ENCODE results near the gene IGFALS. TPM values are rescaled to one million over a fixed set of nuclear protein-coding genes. Genes with fewer than 3 reads are reported as not detected.

IGFALS gene
- total and polyA plus RNA-seq, 2 of the 4 experiments (the other 2 are of a cell fraction), result not detected

DNA sequence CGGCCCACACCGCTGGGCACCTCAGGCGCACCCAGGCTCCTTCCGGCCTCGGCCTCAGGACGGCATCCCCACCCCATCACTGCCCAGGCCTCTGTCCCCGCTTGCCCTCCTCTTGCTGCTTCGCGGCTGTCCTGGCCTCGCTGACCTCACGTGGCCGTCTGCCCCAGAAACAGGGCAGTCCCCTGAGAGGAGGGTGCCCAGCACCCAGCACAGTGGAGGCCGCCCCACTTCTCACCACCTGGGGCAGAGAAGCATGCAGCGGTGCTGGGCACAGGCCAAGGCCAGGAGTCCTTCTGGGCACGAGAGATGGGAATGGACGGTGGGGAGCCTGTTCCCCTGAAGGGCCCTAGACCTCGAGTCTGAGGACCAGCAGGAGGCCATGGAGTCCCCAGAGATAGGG lies 24.2 kb upstream of the IGFALS start:
- dilution Hi-C loops (cut with HindIII; ENCODE audit: low sequenced_read_pairs, unreplicated experiment), result no loop called here
- in situ Hi-C loops (cut with MboI; ENCODE audit: low sequenced_read_pairs), result no loop called here
- no peak for ATAC-seq (ENCODE audit: low read depth)

More for the DNA sequence above, 24.2 kb upstream of the IGFALS start:
- Histone ChIP-seq H4K20me1 (ENCODE audit: insufficient read depth, low read length) (0 out of 2 replicates have a peak, but pooled peaks cover 1% of the 10 kb centered on the region), H2BK15ac (ENCODE audit: low read depth, low read length) (no peak overlapping the region), H3K18ac (ENCODE audit: low read depth, low read length) (no peak overlapping the region), H2BK20ac (ENCODE audit: low read depth, low read length) (no peak overlapping the region), H3K4me3 (ENCODE audit: insufficient read depth, low read depth, low read length) (no peak overlapping the region), H3K4me1 (ENCODE audit: control insufficient read depth, insufficient read depth, low read length) (peaks cover 4% of the 10 kb centered on the region; the same call in 1 of the 2 replicates), H3K4me2 (ENCODE audit: low read depth, low read length) (no peak overlapping the region), H3K27me3 (ENCODE audit: control insufficient read depth, insufficient read depth, low read length) (no peaks in the 10 kb centered on the region), H4K5ac (ENCODE audit: low read depth, low read length) (no peak overlapping the region), H4K91ac (ENCODE audit: insufficient read depth, low read depth, low read length) (no peak overlapping the region), H3K4ac (ENCODE audit: low read depth, low read length) (no peak overlapping the region), H3K9me3 (ENCODE audit: control insufficient read depth, insufficient read depth, low read length) (no peaks in the 10 kb centered on the region), H4K8ac (ENCODE audit: low read depth in 2 of 2, low read length in 2 of 2) (no peak overlapping the region), H2AFZ (replicated peaks; ENCODE audit: low read length, poor library complexity) (no peak overlapping the region), H3K9me1 (ENCODE audit: insufficient read depth, low read length) (peaks cover 2% of the 10 kb centered on the region; the same call in 1 of the 2 replicates), H3K14ac (replicated peaks; ENCODE audit: low read depth, low read length) (no peak overlapping the region), H3K23ac (ENCODE audit: low read depth, low read length) (no peak overlapping the region), H3K27ac (ENCODE audit: insufficient read depth, low read length) (no peak overlapping the region), H2BK120ac (ENCODE audit: low read depth, low read length) (no peak overlapping the region), H2AK9ac (replicated peaks; ENCODE audit: low read depth, low read length, poor library complexity) (no peak overlapping the region), H3K9ac (ENCODE audit: low read depth, low read length) (no peak overlapping the region), H3K36me3 (ENCODE audit: control insufficient read depth, insufficient read depth, low read length) (peaks cover 18% of the 10 kb centered on the region), H3K56ac (ENCODE audit: extremely low read depth, insufficient read depth, low read length) (no peak overlapping the region), H3K79me1 (ENCODE audit: low read depth in 1 of 2, low read length in 2 of 2) (peaks cover 0 to 4% of the 10 kb centered on the region in 2 experiments; a peak in 1 of 4 replicates), H2AK5ac (ENCODE audit: low read depth, low read length) (no peak overlapping the region), H2BK5ac (ENCODE audit: low read depth, low read length, poor library complexity, severe bottlenecking) (no peak overlapping the region)
- ChIA-PET CTCF (no interaction called here), POLR2A (ENCODE audit: unreplicated experiment) (no interaction called here)
- 97% methylated on average over 6 of the region's 17 CpGs; no CpG with 5 or more reads in 1 of the 2 experiments for WGBS, 2 experiments (ENCODE audit: extremely low coverage in 2 of 2, insufficient read length in 1 of 2)
- intact Hi-C loops (cut with micrococcal nuclease), result no loop called here
- no peak for DNase-seq
- TF ChIP-seq RCOR1 (IDR thresholded peaks at IDR 0.05; ENCODE audit: insufficient replicate concordance, low read length) (no peak), FOS (IDR thresholded peaks at IDR 0.05; ENCODE audit: low read depth, low read length) (no peak), NFE2L2 (IDR thresholded peaks at IDR 0.05; ENCODE audit: low read depth, low read length) (no peak), SMC3 (IDR thresholded peaks at IDR 0.05; ENCODE audit: low read depth, low read length) (no peak), RAD21 (IDR thresholded peaks at IDR 0.05; ENCODE audit: low read length) (no peak)
- TF ChIP-seq, protein P1, sequence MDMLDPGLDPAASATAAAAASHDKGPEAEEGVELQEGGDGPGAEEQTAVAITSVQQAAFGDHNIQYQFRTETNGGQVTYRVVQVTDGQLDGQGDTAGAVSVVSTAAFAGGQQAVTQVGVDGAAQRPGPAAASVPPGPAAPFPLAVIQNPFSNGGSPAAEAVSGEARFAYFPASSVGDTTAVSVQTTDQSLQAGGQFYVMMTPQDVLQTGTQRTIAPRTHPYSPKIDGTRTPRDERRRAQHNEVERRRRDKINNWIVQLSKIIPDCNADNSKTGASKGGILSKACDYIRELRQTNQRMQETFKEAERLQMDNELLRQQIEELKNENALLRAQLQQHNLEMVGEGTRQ (IDR thresholded peaks at IDR 0.05; ENCODE audit: low read depth, low read length), result no peak
- TF ChIP-seq, protein P2, sequence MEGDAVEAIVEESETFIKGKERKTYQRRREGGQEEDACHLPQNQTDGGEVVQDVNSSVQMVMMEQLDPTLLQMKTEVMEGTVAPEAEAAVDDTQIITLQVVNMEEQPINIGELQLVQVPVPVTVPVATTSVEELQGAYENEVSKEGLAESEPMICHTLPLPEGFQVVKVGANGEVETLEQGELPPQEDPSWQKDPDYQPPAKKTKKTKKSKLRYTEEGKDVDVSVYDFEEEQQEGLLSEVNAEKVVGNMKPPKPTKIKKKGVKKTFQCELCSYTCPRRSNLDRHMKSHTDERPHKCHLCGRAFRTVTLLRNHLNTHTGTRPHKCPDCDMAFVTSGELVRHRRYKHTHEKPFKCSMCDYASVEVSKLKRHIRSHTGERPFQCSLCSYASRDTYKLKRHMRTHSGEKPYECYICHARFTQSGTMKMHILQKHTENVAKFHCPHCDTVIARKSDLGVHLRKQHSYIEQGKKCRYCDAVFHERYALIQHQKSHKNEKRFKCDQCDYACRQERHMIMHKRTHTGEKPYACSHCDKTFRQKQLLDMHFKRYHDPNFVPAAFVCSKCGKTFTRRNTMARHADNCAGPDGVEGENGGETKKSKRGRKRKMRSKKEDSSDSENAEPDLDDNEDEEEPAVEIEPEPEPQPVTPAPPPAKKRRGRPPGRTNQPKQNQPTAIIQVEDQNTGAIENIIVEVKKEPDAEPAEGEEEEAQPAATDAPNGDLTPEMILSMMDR (conservative IDR thresholded peaks at IDR 0.05; ENCODE audit: low read depth, low read length), result no peak
- no TSS peak for BruUV-seq (replicated peaks)
